DOHH2 (cell line): ENCODE measurements around the gene TRAPPC1.

Source experiments
- CTCF ChIP-seq: fragments of 200-600 bp; sonication (generic); IDR thresholded peaks from one replicate; pipeline ENCODE4 v1.5.1; 2014; ENCODE audit warnings: antibody characterized with exemption, mild to moderate bottlenecking, low read depth, low read length; ENCODE audit not compliant: poor library complexity, severe bottlenecking
- EZH2phosphoT487 ChIP-seq: fragments of 200-600 bp; sonication (generic); IDR thresholded peaks from 2 replicates; pipeline ENCODE4 v1.6.1; 2017; ENCODE audit warnings: borderline replicate concordance, mild to moderate bottlenecking, antibody characterized with exemption, low read length, moderate library complexity, mixed read lengths

DNA sequence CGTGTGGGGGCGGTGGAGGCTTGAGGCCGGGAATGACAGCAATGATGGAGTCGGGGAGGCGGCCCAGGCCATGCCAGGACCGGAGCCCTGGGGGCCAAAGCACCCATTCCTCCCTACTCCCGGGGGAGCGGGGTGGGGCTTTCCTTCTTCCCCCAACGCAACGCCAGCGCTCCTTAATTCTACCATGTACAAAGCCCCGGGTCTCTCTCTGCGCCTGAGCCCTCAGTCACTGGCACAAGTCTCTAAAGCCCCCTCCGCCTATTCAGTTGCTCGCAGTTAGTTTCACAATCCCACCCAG lies 15.4 kb downstream of the TRAPPC1 start:
- TF ChIP-seq CTCF = no peak
- no peak for TF ChIP-seq EZH2phosphoT487
